ENCODE data around the gene TEC.

TEC gene

DNA sequence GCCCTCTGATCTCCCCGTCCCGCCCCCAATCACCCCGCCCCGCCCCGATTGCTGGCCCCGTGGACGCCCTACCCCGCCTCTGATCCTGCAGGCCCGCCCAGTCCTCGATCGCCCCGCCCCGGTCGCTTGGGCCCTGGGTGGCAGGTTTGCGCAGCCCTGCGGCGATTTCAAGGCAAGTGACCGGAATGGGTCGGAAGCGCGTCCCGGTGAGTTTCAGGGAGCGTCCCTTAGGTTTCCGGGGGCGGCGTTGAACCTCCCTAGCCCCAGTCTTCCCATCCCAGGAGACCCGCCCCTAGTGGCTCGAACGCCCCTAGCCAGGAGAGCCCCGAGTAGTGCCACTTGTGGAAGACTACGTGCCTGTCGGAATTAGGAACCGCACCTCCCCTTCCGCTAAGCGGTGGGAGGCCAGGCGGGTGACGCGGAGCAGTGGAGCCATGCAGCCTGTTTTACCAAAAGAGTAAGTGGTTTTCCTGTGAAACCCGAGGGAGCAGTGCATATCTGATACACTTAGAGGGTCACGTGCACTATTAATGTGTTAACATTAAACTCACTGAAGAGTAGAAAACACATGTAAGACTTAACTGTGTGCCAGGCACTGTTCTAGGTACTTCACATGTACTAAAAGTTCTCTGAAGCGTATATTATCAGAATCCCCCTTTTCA, 354 bp upstream of the TEC start:
- peak; percentile 90 for DNase-seq (ENCODE audit: low spot score)

DNA sequence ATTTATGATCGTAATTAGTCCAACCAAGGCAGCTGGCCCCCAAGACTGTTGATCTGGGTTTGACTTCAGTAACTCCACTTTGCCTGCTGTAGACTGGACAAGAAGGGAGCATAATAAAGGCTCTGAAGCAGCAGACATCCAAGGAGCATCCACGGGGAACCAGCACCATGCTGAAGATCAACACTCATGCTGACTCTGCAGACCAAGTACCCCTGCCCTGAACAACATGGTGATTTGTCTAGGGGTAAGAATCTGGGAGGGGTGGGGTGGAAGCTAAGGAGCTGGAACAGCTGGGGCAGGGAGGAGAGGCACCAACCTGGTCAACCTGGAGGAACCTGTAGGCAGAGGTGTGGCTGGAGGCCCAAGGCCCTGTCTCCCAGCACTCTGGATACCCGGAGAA, 2.1 kb downstream of the TEC start:
- no peak for DNase-seq (ENCODE audit: low spot score)

DNA sequence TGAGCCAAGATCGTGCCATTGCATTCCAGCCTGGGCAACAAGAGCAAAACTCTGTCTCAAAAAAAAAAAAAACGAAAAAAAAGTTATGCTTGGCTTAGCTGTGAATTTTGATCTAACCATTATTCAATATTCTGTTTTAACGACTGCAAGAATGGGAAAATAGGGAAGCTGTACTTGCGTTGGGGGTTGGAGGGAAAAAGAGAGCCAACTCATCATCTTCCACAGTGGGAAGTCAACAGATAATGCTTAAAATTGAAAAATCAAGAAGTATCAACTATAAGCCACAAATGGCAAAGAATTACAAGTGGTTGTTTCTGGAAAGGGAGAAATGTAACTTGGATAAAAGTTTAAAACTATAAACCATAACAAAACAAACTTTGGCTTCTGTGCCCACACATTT, 2.9 kb downstream of the TEC start:
- no peak for DNase-seq (ENCODE audit: low spot score)

GRCh38 chr4:48262926-48263325, 6.7 kb downstream of the TEC start:
- no peak for DNase-seq (ENCODE audit: low spot score)

- no peak for DNase-seq (ENCODE audit: low spot score)
Measured at GRCh38 chr4:48262484-48262883, 7.2 kb downstream of the TEC start.

GRCh38 chr4:48261281-48261680, 8.4 kb downstream of the TEC start:
- no peak for DNase-seq (ENCODE audit: low spot score)

GRCh38 chr4:48259748-48260147, 9.9 kb downstream of the TEC start:
- DNase-seq (ENCODE audit: low spot score) = no peak

- DNase-seq (ENCODE audit: low spot score) = no peak
Measured at GRCh38 chr4:48258845-48259397, 10.7 kb downstream of the TEC start.

DNA sequence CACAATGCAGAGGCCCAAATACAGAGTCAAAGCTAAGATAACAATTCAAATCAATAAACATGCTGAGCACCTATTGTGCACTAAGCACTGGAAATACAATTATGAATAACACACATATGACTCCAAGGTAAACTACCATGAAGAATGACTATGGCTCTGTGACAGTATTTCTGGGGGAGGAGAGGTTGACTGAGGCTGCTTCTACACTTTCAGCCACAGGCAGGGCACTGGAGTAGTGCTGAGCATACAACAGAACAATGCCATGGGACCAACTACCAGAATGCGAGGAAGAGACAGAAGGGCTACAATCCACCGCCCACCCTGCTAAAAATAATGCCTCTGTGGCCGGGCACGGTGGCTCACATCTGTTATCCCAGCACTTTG, 13.7 kb downstream of the TEC start:
- no peak for DNase-seq (ENCODE audit: low spot score)

GRCh38 chr4:48255072-48255958, 14.3 kb downstream of the TEC start:
- no peak for DNase-seq (ENCODE audit: low spot score)

GRCh38 chr4:48254381-48255071, 15.1 kb downstream of the TEC start:
- DNase-seq (ENCODE audit: low spot score) = no peak

DNA sequence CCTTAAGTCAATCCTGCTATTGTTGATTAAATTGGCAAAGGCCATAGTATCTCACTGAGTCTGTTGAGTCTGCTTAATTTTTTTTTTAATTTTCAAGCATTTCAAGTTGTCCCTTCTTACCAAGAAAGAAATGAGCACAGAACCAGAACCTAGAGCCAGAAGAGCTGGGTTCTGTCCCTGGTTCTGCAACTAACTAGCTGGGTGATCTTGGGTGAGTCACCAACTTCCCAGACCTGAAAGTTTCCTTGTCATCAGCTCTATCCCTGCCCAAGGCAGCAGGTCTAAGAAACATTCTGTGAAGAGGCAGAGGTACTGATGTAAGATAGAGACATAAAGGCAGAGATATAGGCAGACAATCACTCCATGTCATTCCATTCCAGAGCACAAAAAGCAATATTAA, 17.3 kb downstream of the TEC start:
- no peak for DNase-seq (ENCODE audit: low spot score)

DNA sequence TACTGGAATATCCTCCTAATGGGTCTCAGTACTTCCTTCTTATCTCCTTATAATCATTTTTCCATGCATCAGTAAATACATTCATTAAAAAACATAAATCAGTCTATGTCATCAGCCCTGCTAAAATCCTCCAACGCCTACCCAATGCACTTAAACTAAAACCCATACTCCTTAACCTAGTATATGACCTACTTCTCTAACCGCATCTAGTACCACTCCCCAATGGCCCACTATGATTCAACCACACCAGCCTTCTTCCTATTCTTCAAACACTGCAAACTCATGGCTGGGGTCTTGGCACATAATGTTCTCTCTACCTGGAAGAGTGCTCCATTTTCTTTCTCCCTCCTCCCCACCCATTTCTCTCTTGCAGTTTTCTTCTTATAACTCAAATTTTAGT, 18.7 kb downstream of the TEC start:
- DNase-seq (ENCODE audit: low spot score) = no peak

GRCh38 chr4:48250343-48250742, 19.3 kb downstream of the TEC start:
- no peak for DNase-seq (ENCODE audit: low spot score)

DNA sequence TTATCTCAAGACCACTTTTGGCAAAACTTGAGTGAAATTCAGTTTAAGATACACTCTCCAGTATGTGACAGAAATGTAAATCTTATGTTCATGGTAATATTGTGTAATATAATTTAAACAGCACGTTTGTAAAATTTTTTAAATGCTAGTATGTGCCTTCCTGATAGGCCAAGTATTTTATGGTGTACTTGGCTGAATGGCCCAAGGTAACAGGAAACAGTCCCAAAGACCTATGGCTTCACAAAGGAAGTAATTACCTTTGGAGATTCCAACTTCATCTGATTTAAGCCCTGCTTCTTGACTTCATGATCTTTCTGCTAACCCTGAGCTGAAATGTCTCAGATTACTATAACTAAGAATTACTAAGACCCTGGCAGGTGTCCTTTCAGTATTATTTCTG, 20.3 kb downstream of the TEC start:
- no peak for DNase-seq (ENCODE audit: low spot score)

DNA sequence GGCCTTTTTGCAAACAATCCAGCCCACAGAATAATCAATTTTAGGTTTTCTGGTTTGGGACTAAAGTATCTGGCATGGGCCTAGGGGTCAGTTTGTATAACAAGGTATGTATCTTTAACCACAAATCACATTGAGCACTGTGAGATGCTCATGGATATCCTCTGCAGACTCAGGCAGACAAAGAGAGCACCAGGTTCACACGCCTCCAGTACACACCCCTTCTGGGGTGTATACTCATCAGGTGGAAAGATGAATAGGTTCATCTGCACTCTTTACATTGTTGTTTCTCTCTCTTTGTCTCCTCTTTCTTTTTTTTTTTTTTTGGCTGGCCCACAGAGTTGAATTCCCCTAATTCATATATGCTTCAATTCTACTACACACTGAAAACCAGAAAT, 21.1 kb downstream of the TEC start:
- no peak for DNase-seq (ENCODE audit: low spot score)

DNA sequence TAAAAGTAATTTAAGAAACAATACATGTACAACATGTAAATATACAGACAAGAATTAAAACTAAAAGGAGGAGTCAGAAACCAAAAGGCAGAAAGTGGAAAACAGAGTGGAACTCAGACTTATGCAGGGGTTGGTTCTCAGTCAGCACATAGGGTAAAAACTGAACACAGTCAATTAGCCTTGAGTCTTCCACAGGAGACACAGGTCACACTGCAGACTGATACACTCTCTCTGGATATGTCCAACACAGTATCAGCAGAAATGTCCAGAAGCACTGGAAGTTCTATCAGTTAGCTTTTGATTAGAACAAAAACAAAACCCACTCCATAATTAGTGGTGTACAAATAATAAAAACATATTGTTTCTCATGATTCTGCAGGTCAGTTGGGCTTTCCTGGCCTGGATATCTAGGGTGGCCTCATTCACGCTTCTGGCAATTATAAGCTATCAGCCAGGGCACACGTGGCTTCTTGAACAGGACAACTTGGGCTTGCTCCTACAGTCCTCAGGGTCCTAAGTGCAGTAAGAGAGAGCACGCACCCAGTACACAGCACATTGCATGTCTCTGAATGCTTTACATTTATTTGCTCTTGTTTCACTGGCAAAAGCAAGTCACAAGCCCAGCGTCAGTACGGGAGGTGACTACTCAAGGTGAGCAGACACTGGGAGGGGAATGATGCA, 21.6 kb downstream of the TEC start:
- DNase-seq (ENCODE audit: low spot score) = no peak

DNA sequence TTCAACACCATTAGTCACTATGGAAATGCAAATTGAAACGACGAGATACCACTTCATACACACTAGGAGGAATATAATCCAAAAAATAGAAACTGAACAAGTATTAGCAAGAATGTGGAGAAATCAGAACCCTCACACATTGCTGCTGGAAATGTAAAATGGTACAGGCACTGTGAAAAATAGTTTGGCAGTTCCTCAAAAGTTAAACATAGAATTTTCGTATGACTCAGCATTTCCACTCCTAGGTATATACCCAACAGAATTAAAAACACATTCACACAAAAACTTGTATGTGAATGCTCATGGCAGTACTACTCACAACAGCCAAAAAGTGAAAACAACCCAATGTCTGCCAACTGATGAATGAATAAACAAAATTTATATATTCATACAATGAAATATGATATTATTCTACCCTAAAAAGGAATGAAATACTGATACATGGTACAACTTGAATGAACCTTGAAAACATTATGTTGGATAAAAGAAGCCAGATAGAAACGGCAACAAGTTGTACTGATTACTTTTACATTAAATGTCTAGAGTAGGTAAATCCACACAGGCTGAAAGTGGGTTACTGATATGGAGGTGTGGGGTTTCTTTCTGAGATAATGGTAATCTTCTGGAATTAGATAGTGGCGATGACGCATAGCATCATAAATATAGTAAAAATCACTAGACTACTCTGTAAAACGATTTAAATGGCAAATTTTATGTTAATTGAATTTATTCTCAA, 22.3 kb downstream of the TEC start:
- no peak for DNase-seq (ENCODE audit: low spot score)

GRCh38 chr4:48244665-48245064, 25.0 kb downstream of the TEC start:
- no peak for DNase-seq (ENCODE audit: low spot score)

DNA sequence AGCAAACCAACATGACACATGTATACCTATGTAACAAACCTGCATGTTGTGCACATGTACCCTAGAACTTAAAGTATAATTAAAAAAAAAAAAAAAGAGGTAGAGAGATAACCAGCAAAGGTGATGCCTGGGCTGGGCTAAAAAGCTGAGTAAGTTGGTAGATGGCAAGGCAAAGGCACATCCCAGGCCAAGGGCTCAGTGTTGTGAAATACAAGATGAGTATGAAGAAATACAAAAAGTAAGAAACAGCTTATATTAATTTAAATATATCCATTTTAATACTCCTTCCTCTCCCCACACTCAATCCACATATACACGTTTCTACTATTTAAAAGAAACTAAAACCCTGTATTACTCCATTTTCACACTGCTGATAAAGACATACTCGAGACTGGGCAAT, 25.8 kb downstream of the TEC start:
- DNase-seq (ENCODE audit: low spot score) = no peak

- DNase-seq (ENCODE audit: low spot score) = no peak
Measured at GRCh38 chr4:48243429-48243828, 26.2 kb downstream of the TEC start.
